Caco-2 (cell line): Measurements from ENCODE around the gene LTN1. TPM values are rescaled to one million over a fixed set of nuclear protein-coding genes. Genes with fewer than 3 reads are reported as not detected.
"Not testable (repeated sequence)": the region's sequence is repeated elsewhere in the genome, so short reads cannot be mapped to it uniquely, and the experiment has no call there.

ENCODE experiments used
- BruUV-seq: library from RNA; stranded (reverse); fragments of 400-500 nt; replicated peaks from 2 replicates; lab custom pipeline; 2021; lab: Mats Ljungman, UMichigan
- CTCF ChIA-PET: fragments of 300-600 bp; sonication (Branson Sonifier 250); formaldehyde crosslinking; loops from one replicate; lab custom pipeline; 2022; ENCODE audit warnings: antibody characterized with exemption; lab: Charles Lee
- POLR2A ChIA-PET: fragments of 300-600 bp; sonication (Branson Sonifier 250); formaldehyde crosslinking; loops from one replicate; lab custom pipeline; 2022; ENCODE audit warnings: antibody characterized with exemption; lab: Charles Lee
- DNase-seq, 2 experiments: peaks; one replicate each; pipeline versions ENCODE4 v3.0.0 to v3.0.0-alpha.2; 2020 to 2022
- H3K27me3 ChIP-seq: replicated peaks from 2 replicates; pipeline ENCODE4 v1.6.0; 2011; ENCODE audit warnings: low read length; ENCODE audit not compliant: control insufficient read depth, insufficient read depth
- H3K36me3 ChIP-seq: 2 replicates; pipeline ENCODE4 v1.5.1; 2011; ENCODE audit warnings: low read length; ENCODE audit not compliant: control insufficient read depth, insufficient read depth
- H3K4me1 ChIP-seq: fragments of 250-450 bp; sonication (Bioruptor Pico); 2 replicates; pipeline ENCODE4 v1.5.1; 2020; ENCODE audit warnings: mild to moderate bottlenecking
- H3K4me3 ChIP-seq: 2 replicates; pipeline ENCODE4 v1.5.1; 2011; ENCODE audit warnings: low read depth, mild to moderate bottlenecking, control low read depth, low read length
- H3K9me3 ChIP-seq: fragments of 250-450 bp; sonication (Bioruptor Pico); 2 replicates; pipeline ENCODE4 v1.5.1; 2020; ENCODE audit warnings: mild to moderate bottlenecking, moderate library complexity
- H3K27ac Mint-ChIP-seq: one replicate; pipeline ENCODE4 v1.8.0; 2022; ENCODE audit warnings: mixed read lengths; ENCODE audit not compliant: unreplicated experiment
- H3K27me3 Mint-ChIP-seq: one replicate; pipeline ENCODE4 v1.8.0; 2022; ENCODE audit warnings: mixed read lengths; ENCODE audit not compliant: insufficient read depth, unreplicated experiment
- H3K36me3 Mint-ChIP-seq: one replicate; pipeline ENCODE4 v1.8.0; 2022; ENCODE audit warnings: mild to moderate bottlenecking, mixed read lengths; ENCODE audit not compliant: insufficient read depth, unreplicated experiment
- H3K4me1 Mint-ChIP-seq: one replicate; pipeline ENCODE4 v1.8.0; 2022; ENCODE audit warnings: low read depth, mixed read lengths; ENCODE audit not compliant: unreplicated experiment
- H3K4me3 Mint-ChIP-seq: one replicate; pipeline ENCODE4 v1.8.0; 2022; ENCODE audit warnings: mild to moderate bottlenecking, moderate library complexity, mixed read lengths; ENCODE audit not compliant: unreplicated experiment
- H3K9me3 Mint-ChIP-seq: one replicate; pipeline ENCODE4 v1.8.0; 2022; ENCODE audit warnings: mixed read lengths; ENCODE audit not compliant: unreplicated experiment
- intact Hi-C: fragments of 100-400 bp; cut with micrococcal nuclease; formaldehyde crosslinking; loops from one replicate; pipeline ENCODE4 v1.10.0; 2022; ENCODE audit not compliant: unreplicated experiment
- total RNA-seq: library from RNA; stranded (reverse); gene quantifications from 2 replicates; pipeline ENCODE4 v1.2.3, GENCODE V29; 2022
- TF ChIP-seq, protein P1 (sequence below), 2 experiments: fragments of 200-600 bp in 1 of 2; IDR thresholded peaks; 1 replicate in 1 of 2; 2 replicates in 1 of 2; pipeline versions ENCODE4 v1.5.1 to v1.8.0; 2011 to 2022; ENCODE audit warnings: antibody characterized with exemption in 1 of 2, control low read depth in 1 of 2, inconsistent platforms in 1 of 2, low read depth in 1 of 2, low read length in 1 of 2, mild to moderate bottlenecking in 1 of 2, moderate library complexity in 1 of 2; ENCODE audit not compliant: insufficient read depth in 1 of 2, severe bottlenecking in 1 of 2, unreplicated experiment in 1 of 2

Gene LTN1
- total RNA-seq, 1 experiment from 2014 or later: 25.4 TPM

GRCh38 chr21:29018540-29018939 is 25.9 kb upstream of the LTN1 start:
- no peaks in the 10 kb centered on the region for H3K27me3 ChIP-seq
- peak overlapping the region; percentile 76 for H3K4me3 Mint-ChIP-seq
- CTCF ChIA-PET: interaction anchor here (1.3 kb wide), 1 partner anchor 16 kb away, joined by 4 read pairs; no protein-coding TSS in a partner anchor
- no peak for DNase-seq
- POLR2A ChIA-PET: interaction anchor here (3.1 kb wide), 1 partner anchor 16 kb away, joined by 41 read pairs; no protein-coding TSS in a partner anchor
- no peaks in the 10 kb centered on the region for H3K9me3 Mint-ChIP-seq
- H3K36me3 ChIP-seq: no peaks in the 10 kb centered on the region
- H3K9me3 ChIP-seq: no peaks in the 10 kb centered on the region
- no TSS peak for BruUV-seq
- peak overlapping the region; percentile 88 for H3K27ac Mint-ChIP-seq
- H3K4me3 ChIP-seq: peak overlapping the region; percentile 89
- TF ChIP-seq, protein P1, sequence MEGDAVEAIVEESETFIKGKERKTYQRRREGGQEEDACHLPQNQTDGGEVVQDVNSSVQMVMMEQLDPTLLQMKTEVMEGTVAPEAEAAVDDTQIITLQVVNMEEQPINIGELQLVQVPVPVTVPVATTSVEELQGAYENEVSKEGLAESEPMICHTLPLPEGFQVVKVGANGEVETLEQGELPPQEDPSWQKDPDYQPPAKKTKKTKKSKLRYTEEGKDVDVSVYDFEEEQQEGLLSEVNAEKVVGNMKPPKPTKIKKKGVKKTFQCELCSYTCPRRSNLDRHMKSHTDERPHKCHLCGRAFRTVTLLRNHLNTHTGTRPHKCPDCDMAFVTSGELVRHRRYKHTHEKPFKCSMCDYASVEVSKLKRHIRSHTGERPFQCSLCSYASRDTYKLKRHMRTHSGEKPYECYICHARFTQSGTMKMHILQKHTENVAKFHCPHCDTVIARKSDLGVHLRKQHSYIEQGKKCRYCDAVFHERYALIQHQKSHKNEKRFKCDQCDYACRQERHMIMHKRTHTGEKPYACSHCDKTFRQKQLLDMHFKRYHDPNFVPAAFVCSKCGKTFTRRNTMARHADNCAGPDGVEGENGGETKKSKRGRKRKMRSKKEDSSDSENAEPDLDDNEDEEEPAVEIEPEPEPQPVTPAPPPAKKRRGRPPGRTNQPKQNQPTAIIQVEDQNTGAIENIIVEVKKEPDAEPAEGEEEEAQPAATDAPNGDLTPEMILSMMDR (IDR thresholded peaks at IDR 0.05; ENCODE audit: insufficient read depth in 1 of 2, low read depth in 1 of 2, low read length in 1 of 2, severe bottlenecking in 1 of 2, unreplicated experiment in 1 of 2): no peak
- H3K4me1 Mint-ChIP-seq: peaks cover 17% of the 10 kb centered on the region
- no peaks in the 10 kb centered on the region for H3K27me3 Mint-ChIP-seq
- intact Hi-C loops: no loop called here
- H3K36me3 Mint-ChIP-seq: peaks cover 25% of the 10 kb centered on the region
- peaks cover 9% of the 10 kb centered on the region for H3K4me1 ChIP-seq

DNA sequence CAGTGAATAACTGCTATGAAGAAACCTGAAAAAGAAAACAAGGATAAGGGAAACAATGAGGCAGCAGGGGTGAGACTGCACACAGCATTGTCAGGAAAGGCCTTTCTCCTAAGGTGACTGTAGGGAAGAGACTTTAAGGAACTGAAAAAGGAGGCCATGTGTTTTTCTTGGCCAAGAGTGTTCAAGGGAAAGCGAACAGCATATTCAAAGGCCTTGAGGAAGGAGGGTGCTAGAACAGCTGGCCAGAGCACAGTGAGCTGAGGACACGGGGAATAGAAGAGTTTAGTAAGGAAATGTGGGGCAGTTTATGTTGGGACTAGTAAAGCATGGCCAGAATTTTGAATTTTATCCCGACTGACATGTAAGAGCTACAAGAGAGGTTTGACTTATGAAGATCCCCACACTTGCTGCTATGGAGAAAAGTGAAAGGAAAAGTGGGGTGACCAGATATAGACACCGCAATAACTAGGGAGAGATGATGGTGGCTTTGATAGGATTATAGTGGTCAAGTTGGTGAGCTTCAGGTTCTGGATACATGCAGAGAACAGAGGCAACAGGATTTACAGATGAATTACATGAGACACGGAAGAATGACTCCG is 25.1 kb upstream of the LTN1 start:
- peaks cover 25% of the 10 kb centered on the region for H3K36me3 Mint-ChIP-seq
- H3K36me3 ChIP-seq: no peaks in the 10 kb centered on the region
- intact Hi-C loops: no loop called here
- CTCF ChIA-PET: no interaction called here
- peak overlapping the region; percentile 76 for H3K4me3 Mint-ChIP-seq
- peaks cover 9% of the 10 kb centered on the region for H3K4me1 ChIP-seq
- H3K27me3 Mint-ChIP-seq: no peaks in the 10 kb centered on the region
- TF ChIP-seq, protein P1 (IDR thresholded peaks at IDR 0.05; ENCODE audit: insufficient read depth in 1 of 2, low read depth in 1 of 2, low read length in 1 of 2, severe bottlenecking in 1 of 2, unreplicated experiment in 1 of 2): no peak
- no peaks in the 10 kb centered on the region for H3K27me3 ChIP-seq
- H3K27ac Mint-ChIP-seq: peak overlapping the region; percentile 10
- no TSS peak for BruUV-seq
- H3K9me3 ChIP-seq: no peaks in the 10 kb centered on the region
- peaks cover 17% of the 10 kb centered on the region for H3K4me1 Mint-ChIP-seq
- POLR2A ChIA-PET: interaction anchor here (3.1 kb wide), 1 partner anchor 15 kb away, joined by 41 read pairs; no protein-coding TSS in a partner anchor
- H3K9me3 Mint-ChIP-seq: no peaks in the 10 kb centered on the region
- no peak for DNase-seq
- peak overlapping the region; percentile 89 for H3K4me3 ChIP-seq

DNA sequence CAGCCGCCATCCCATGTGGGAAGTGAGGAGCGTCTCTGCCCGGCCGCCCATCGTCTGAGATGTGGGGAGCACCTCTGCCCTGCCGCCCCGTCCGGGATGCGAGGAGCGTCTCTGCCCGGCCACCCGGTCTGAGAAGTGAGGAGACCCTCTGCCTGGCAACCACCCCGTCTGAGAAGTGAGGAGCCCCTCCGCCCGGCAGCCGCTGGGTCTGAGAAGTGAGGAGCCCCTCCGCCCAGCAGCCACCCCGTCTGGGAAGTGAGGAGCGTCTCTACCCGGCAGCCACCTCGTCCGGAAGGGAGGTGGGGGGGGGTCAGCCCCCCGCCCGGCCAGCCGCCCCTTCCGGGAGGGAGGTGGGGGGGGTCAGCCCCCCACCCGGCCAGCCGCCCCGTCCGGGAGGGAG is 18.6 kb upstream of the LTN1 start:
- CTCF ChIA-PET, DNase-seq, POLR2A ChIA-PET, H3K4me1 Mint-ChIP-seq, H3K36me3 ChIP-seq, H3K27me3 ChIP-seq, H3K4me1 ChIP-seq, H3K9me3 Mint-ChIP-seq, H3K4me3 ChIP-seq, intact Hi-C loops, BruUV-seq, H3K27ac Mint-ChIP-seq, H3K4me3 Mint-ChIP-seq, H3K27me3 Mint-ChIP-seq, H3K9me3 ChIP-seq: not testable (repeated sequence)
- peaks cover 19% of the 10 kb centered on the region for H3K36me3 Mint-ChIP-seq
